K562 (cell line): ENCODE results near the gene EDEM1. TPM values are rescaled to one million over a fixed set of nuclear protein-coding genes. Genes with fewer than 3 reads are reported as not detected.
"Not testable (repeated sequence)": the region's sequence is repeated elsewhere in the genome, so short reads cannot be mapped to it uniquely, and the experiment has no call there.

Source experiments
- ATAC-seq: fragments of 200-7000 bp; cut with Tn5 transposase; 3 replicates; pipeline ENCODE4 v1.9.1; 2020; ENCODE audit warnings: moderate library complexity
- BruUV-seq: library from RNA; stranded (reverse); fragments of 400-500 nt; replicated peaks from 2 replicates; lab custom pipeline; 2021; lab: Mats Ljungman, UMichigan
- CTCF ChIA-PET: fragments of 300-600 bp; formaldehyde crosslinking; extraction: SDS; loops from one replicate; lab custom pipeline; 2021; ENCODE audit warnings: low intra/inter-chr PET ratio; lab: Yijun Ruan, JAX
- POLR2A ChIA-PET: fragments of 300-600, 350-650 bp; sonication (Branson Sonifier 250); formaldehyde crosslinking; extraction: SDS; loops from one replicate; lab custom pipeline; 2021; ENCODE audit warnings: antibody characterized with exemption, inconsistent platforms; lab: Yijun Ruan, JAX
- DNase-seq, 4 experiments: peaks; one replicate each; pipeline versions ENCODE4 v3.0.0 to v3.0.0-alpha.2; 2011 to 2018; ENCODE audit warnings: low spot score in 3 of 4, mixed read lengths in 3 of 4; ENCODE audit errors: extremely low read depth in 1 of 4
- FAIRE-seq: peaks from 2 replicates; lab custom pipeline; 2011; peaks lifted over from hg19 to GRCh38; lab: Jason Lieb, UNC
- H2AFZ ChIP-seq: 2 replicates; pipeline ENCODE4 v1.6.0; 2011; ENCODE audit warnings: low read depth, low read length, control low read depth, inconsistent platforms
- H3K27ac ChIP-seq: fragments of 200-600 bp; 3 replicates; pipeline ENCODE4 v1.8.0; 2011; ENCODE audit warnings: low read depth, mild to moderate bottlenecking, control low read depth, inconsistent platforms, low read length, moderate library complexity, mixed read lengths; ENCODE audit errors: extremely low read depth
- H3K27me3 ChIP-seq, 2 experiments: fragments of 300-600 bp in 1 of 2; 2 replicates in 1 of 2; 3 replicates in 1 of 2; pipeline versions ENCODE4 v1.6.0 to v1.8.0; 2011; ENCODE audit warnings: inconsistent platforms in 2 of 2, low read length in 2 of 2, mild to moderate bottlenecking in 1 of 2, mixed read lengths in 1 of 2, moderate library complexity in 1 of 2; ENCODE audit not compliant: control insufficient read depth in 2 of 2, insufficient read depth in 2 of 2
- H3K36me3 ChIP-seq: fragments of 300-600 bp; 3 replicates; pipeline ENCODE4 v1.8.0; 2011; ENCODE audit warnings: mild to moderate bottlenecking, low read length, inconsistent platforms; ENCODE audit not compliant: control insufficient read depth, insufficient read depth
- H3K4me1 ChIP-seq, 2 experiments: fragments of 200-600 bp in 1 of 2; replicated peaks in 1 of 2; 2 replicates in 1 of 2; 3 replicates in 1 of 2; pipeline versions ENCODE4 v1.5.1 to v1.8.0; 2011; ENCODE audit warnings: inconsistent platforms in 2 of 2, low read length in 2 of 2, mild to moderate bottlenecking in 1 of 2, mixed read lengths in 1 of 2, moderate library complexity in 1 of 2; ENCODE audit not compliant: control insufficient read depth in 2 of 2, insufficient read depth in 2 of 2
- H3K4me2 ChIP-seq: 2 replicates; pipeline ENCODE4 v1.6.1; 2011; ENCODE audit warnings: low read length, control low read depth, inconsistent platforms, mixed read lengths; ENCODE audit not compliant: insufficient read depth
- H3K4me3 ChIP-seq: fragments of 200-600 bp; sonication (generic), shearing (Covaris generic); 2 replicates; pipeline ENCODE4 v1.5.1; 2016; ENCODE audit warnings: control low read depth, inconsistent platforms
- H3K79me2 ChIP-seq: fragments of 200-600 bp; 3 replicates; pipeline ENCODE4 v1.8.0; 2011; ENCODE audit warnings: low read length, inconsistent platforms; ENCODE audit not compliant: control insufficient read depth, insufficient read depth
- H3K9ac ChIP-seq, 2 experiments: 2 replicates each; pipeline versions ENCODE4 v1.6.0 to v1.6.1; 2011; ENCODE audit warnings: low read depth in 2 of 2, low read length in 2 of 2, control low read depth in 1 of 2, inconsistent platforms in 1 of 2, mild to moderate bottlenecking in 1 of 2, mixed read lengths in 1 of 2; ENCODE audit not compliant: insufficient read depth in 1 of 2
- H3K9me1 ChIP-seq: one replicate; pipeline ENCODE4 v1.6.0; 2011; ENCODE audit warnings: inconsistent platforms, mild to moderate bottlenecking, low read length, moderate library complexity; ENCODE audit not compliant: control insufficient read depth, insufficient read depth
- H3K9me3 ChIP-seq: replicated peaks from 2 replicates; pipeline ENCODE4 v1.5.1; 2011; ENCODE audit warnings: low read depth, low read length, inconsistent platforms; ENCODE audit not compliant: control insufficient read depth, insufficient read depth
- H4K20me1 ChIP-seq: replicated peaks from 2 replicates; pipeline ENCODE4 v1.6.1; 2011; ENCODE audit warnings: low read length, inconsistent platforms, mixed read lengths; ENCODE audit not compliant: control insufficient read depth, insufficient read depth
- ERF ChIP-seq: fragments of 450-650 bp; formaldehyde crosslinking; IDR thresholded peaks from 2 replicates; pipeline ENCODE4 v1.4.0; 2020; ENCODE audit warnings: mild to moderate bottlenecking, mixed read lengths
- RBM25 ChIP-seq: fragments of 200-400 bp; formaldehyde crosslinking; IDR thresholded peaks from 2 replicates; pipeline ENCODE4 v1.6.1; 2018; ENCODE audit warnings: low read length, low read depth, moderate library complexity; ENCODE audit not compliant: severe bottlenecking
- ZNF239 ChIP-seq: fragments of 250-450 bp; sonication (Bioruptor Pico); IDR thresholded peaks from 2 replicates; pipeline ENCODE4 v1.4.0; 2020; ENCODE audit warnings: mild to moderate bottlenecking
- WGBS: fragments of 100-300 bp; shearing (Covaris generic); methylation state at CpG from one replicate; pipeline ENCODE4 v1.1.6; 2016; ENCODE audit warnings: low coverage, mixed read lengths; ENCODE audit not compliant: insufficient coverage; ENCODE audit errors: missing lambda C conversion rate; 5-methylcytosine and 5-hydroxymethylcytosine counted together
- in situ Hi-C: fragments of 300-500 bp; cut with MboI; formaldehyde crosslinking; loops from 4 replicates; pipeline ENCODE4 v1.15.0; 2018; ENCODE audit warnings: inconsistent platforms, mixed read lengths
- intact Hi-C: fragments of 100-400 bp; cut with micrococcal nuclease; formaldehyde crosslinking; loops from 2 replicates; pipeline ENCODE4 v1.14.2; 2022
- polyA plus RNA-seq, 8 experiments: library from polyadenylated mRNA; depleted of rRNA in 4 of 8; stranded (reverse) in 5 of 8; unstranded in 3 of 8; fragments of >200 nt; fragmentation: Nextera tagmentation in 2 of 8; fragmentation: Illumina TruSeq in 1 of 8; extraction: Ambion mirVana in 2 of 8; extraction: Trizol in 1 of 8; gene quantifications; 2 replicates each; pipeline versions ENCODE4 v1.2.1 to v1.2.3, GENCODE V29; 2011 to 2014; ENCODE audit warnings: inconsistent platforms in 1 of 8, missing spikeins in 1 of 8
- total RNA-seq, 7 experiments: library from RNA; depleted of rRNA in 6 of 7; stranded (reverse); fragments of >200 nt in 6 of 7; fragmentation: Illumina TruSeq in 2 of 7; extraction: Trizol in 2 of 7; gene quantifications; 2 replicates each; pipeline versions ENCODE4 v1.2.1 to v1.2.3, GENCODE V29; 2011 to 2021; ENCODE audit warnings: low replicate concordance in 1 of 7

Gene EDEM1
- total and polyA plus RNA-seq, 9 of the 15 experiments (the other 6 are each of a cell fraction or from before 2014, with no cell fraction given): 6.2 to 36.7 (median 14.3) TPM

GRCh38 chr3:5240740-5241139 is 53.2 kb downstream of the EDEM1 start:
- no peaks in the 10 kb centered on the region for H3K9me1 ChIP-seq

GRCh38 chr3:5242785-5243184 is 55.3 kb downstream of the EDEM1 start:
- H3K27me3 ChIP-seq, CTCF ChIA-PET, H3K36me3 ChIP-seq, H2AFZ ChIP-seq, H3K27ac ChIP-seq, H3K4me1 ChIP-seq, H3K4me3 ChIP-seq, H3K9me1 ChIP-seq, DNase-seq, H3K9ac ChIP-seq, H3K79me2 ChIP-seq, H3K9me3 ChIP-seq, FAIRE-seq, intact Hi-C loops, ATAC-seq, H4K20me1 ChIP-seq, POLR2A ChIA-PET, in situ Hi-C loops, H3K4me2 ChIP-seq, BruUV-seq: not testable (repeated sequence)
- WGBS: 1% methylated on average over 17 of the region's 23 CpGs

More at GRCh38 chr3:5240740-5241139, 53.2 kb downstream of the EDEM1 start:
- in situ Hi-C loops (no loop called here), intact Hi-C loops (no loop called here)
- H3K9me3 ChIP-seq: no peaks in the 10 kb centered on the region; the same call in 1 of the 2 replicates
- no TSS peak for BruUV-seq
- H3K79me2 ChIP-seq: no peaks in the 10 kb centered on the region
- DNase-seq (no peak), ATAC-seq (no peak), FAIRE-seq (no peak)
- H3K4me1 ChIP-seq: no peaks in the 10 kb centered on the region
- H3K36me3 ChIP-seq: no peaks in the 10 kb centered on the region; the same call in 2 of the 3 replicates
- POLR2A ChIA-PET: no interaction called here
- no peak overlapping the region for H3K4me2 ChIP-seq
- no peaks in the 10 kb centered on the region for H4K20me1 ChIP-seq
- H3K4me3 ChIP-seq: no peak overlapping the region
- peaks cover 10 to 14% of the 10 kb centered on the region in 2 experiments; a peak in 4 of 5 replicates for H3K27me3 ChIP-seq
- CTCF ChIA-PET: no interaction called here
- no peak overlapping the region for H3K9ac ChIP-seq
- TF ChIP-seq RBM25 (peak; percentile 74), ERF (no peak), ZNF239 (CRISPR knock-in tag) (peak; percentile 98)
- whole genome bisulfite sequencing: 4% methylated on average over 1 of the region's 1 CpG
- H2AFZ ChIP-seq: no peak overlapping the region
- no peak overlapping the region for H3K27ac ChIP-seq
